KBM-7 (cell line): ENCODE data around the gene KIF16B.
A peak's percentile ranks its signal among the peaks of the same experiment; 100 is the strongest.
"Not testable (repeated sequence)": the region's sequence is repeated elsewhere in the genome, so short reads cannot be mapped to it uniquely, and the experiment has no call there.

Source experiments
- DNase-seq: peaks from one replicate; pipeline ENCODE4 v3.0.0-alpha.2; 2015
- in situ Hi-C: fragments of 300-500 bp; cut with MboI; formaldehyde crosslinking; loops from 2 replicates; pipeline ENCODE4 v1.14.3; 2020; ENCODE audit warnings: low sequenced_read_pairs, low pct_unique_long_range_greater_than_20kb, mixed read lengths

The KIF16B gene

DNA sequence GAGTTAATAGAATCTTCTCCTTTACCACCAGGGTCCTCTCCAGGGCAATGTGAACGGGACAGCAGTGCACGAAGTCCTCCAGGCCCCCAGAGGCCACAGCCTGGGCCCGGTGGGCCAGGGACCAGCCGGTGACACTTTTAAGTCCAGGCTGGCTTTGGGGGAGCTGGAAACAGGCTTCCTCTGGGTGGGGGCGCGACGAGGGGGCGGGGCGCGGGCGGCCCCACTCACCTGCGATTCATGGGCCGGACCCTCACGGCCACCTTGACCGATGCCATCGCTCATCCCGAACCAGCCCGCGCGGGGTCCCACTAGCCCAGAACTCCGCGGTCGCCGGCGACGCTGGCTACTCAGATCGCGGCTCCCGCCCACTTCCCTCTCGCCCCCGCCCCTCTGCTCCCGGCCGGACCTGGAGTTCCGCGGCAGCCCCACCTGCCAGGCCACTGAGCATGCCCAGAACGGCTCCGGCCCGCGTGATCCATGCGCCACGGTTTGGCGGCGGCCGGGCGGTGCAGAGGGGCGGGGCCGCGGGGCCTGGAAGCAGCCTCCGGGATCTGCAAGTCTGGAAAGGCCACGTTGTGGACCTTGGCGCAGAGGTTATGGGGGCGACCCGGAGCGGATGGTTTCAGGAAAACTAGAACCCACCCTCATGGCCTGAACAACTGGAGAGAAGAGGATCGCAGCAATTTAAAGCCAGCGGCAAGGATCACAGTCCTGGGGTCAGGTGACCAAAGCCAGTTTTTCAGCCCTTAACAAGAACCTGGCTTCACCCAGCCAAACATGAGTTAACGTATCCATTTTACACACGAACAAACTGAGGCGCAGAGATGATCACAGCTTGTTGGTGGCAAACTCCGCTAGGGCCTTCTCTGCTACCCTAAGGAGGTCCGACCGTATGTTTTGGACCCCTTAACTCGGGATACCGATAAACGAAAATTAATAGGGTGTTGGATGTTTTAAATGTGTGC lies at the start of gene KIF16B:
KIF16B (minus strand) TSS at position 448 of the 965 bp plus-strand sequence; CDS start at position 275, 173 bp downstream.
- in situ Hi-C loops, result no loop called here
- peak; percentile 93 for DNase-seq

DNA sequence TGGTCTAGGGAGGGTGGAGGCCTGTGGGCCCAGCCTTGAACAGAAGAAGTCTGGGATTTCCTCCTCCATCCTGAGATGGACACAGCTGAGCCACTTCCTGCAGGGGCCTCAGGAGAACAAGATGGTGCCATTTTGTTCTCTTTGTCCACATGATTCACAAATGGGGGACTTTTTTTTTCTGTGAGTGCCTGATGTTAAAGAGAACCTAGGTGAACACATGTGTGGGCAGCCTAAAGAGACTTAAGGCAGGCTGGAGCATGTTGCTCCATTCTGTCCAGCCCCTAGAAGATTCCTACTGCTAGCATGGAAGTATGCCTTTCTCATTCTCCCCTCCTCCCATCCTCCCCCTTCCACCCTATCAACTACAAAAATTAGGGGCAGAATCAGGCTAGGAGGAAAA lies 49.3 kb upstream of the KIF16B start:
- in situ Hi-C loops, result no loop called here
- no peak for DNase-seq

DNA sequence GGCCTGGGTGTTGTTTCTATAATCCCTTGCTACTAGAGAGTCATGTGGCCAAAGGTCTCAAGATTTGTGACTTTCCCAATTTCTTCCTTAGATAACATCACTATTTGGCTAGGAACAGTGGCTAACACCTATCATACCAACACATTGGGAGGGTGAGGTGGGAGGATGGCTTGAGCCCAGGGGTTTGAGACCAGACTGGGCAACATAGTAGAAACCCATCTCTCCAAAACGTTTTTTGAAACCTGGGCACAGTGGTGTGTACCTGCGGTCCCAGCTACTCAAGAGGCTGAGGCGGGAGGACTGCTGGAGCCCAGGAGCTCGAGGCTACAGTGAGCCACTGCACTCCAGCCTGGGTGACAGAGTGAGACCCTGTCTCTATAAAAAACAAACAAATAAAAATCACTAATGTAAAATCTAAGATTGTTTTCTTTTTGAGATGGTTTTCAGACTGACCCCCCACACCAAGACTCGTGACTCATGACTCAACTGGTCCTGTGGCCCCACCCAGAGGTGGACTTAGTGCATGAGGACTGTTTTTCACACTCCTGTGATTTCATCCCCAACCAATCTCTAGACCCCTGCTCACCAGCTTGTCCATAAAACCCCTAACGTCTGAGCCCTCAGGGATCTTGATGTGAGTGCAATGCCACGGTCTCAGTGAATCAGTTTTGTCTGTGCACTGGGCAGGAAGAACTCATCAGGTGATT lies 48.3 kb upstream of the KIF16B start:
- no peak for DNase-seq
- in situ Hi-C loops, result no loop called here

DNA sequence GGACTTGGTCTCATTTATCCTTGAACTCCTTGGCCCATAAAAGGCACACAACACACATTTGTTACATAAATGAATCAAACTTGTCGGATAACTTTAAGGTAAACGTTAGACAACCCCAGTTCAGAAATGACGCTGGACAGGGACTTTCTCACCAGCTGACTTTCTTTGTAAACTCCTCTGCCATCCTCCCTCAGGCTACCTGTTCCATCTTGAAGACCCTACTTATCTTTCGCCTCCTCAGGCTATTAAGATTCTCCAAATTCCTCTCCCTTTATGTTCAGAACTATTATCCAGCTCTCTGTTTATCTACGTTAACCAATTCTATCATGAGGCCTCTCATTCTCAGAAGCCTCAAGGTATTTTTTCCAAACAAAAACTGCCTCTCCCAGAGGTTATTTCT lies 47.7 kb upstream of the KIF16B start:
- DNase-seq, result no peak

DNA sequence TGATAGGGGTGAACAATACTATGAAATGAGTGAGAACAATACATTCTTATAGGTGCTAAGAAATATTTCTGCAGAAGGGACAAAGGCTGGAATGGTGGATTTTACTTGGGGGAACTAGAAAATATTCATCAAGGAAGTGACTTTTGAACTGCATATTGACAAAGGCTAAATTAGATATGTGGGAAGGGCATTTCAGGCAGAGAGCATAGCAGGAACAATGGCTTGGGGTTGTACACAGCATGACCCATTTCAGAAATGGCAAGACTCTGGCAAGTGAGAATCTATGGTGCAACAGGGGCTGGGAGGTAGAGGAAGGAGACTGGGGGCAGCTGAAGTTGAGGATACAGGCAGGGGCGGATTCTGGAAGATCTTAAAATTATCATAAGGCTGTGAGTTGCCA lies 46.7 kb upstream of the KIF16B start:
- no peak for DNase-seq
- in situ Hi-C loops, result no loop called here

More for the DNA sequence above, 47.7 kb upstream of the KIF16B start:
- in situ Hi-C loops, result no loop called here

DNA sequence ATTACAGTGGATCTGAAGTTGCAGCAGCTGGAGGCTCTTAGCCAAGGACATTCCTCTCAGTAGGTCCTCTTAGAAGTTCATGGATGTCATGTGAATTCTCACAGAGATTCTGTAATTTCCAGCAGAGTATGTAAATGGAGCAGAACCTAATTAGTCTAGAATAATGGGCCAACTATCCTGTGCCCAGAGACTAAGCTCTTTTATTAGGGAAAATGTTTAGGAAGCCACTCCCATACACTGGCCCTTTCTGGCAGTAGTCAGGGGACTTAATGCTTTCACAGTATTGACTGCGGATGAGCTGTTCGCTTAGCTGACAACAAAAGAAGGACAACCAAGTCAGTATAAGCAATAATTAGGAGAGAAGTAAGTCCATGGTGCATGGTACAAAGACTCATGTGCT lies 43.8 kb upstream of the KIF16B start:
- in situ Hi-C loops, result no loop called here
- no peak for DNase-seq

DNA sequence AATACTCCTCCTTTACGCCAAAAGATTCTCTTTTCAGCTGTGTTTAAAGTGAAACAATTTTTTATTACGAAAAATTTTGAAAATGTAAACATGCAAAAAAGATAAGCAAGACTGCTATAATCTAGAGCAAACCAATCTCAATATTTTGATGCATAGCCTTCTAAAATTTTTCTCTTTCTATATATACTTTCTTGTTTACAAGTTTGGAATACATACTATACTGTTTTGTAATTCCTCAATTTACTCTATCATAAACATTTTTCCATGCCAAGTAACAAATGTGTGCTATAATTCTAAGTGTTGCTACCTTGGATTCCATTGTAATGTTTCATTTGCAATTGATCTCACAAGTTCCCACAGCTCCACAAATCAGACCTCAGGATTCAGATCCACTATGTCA lies 43.1 kb upstream of the KIF16B start:
- in situ Hi-C loops, result no loop called here
- DNase-seq, result no peak

GRCh38 chr20:16615199-16615598 lies 42.0 kb upstream of the KIF16B start:
- in situ Hi-C loops, result no loop called here
- DNase-seq, result no peak

DNA sequence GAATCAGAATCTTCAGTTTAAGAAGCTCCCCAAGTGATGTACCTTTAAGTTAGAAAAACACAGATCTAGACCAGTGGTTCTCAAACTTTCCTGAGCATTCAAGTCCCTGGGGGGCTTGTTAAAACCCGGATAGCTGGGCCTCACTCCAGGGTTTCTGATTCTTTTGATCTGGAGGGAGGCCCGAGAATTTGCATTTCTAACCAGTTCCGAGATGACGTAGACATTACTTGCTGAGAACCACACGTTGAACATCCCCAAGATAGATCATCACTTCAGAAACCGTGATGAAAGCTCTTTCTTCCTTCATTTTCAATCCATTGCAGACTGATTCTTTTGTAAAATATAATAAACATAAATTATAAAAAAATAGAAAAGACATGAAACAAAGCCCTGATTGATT lies 40.7 kb upstream of the KIF16B start:
- in situ Hi-C loops, result no loop called here
- no peak for DNase-seq

DNA sequence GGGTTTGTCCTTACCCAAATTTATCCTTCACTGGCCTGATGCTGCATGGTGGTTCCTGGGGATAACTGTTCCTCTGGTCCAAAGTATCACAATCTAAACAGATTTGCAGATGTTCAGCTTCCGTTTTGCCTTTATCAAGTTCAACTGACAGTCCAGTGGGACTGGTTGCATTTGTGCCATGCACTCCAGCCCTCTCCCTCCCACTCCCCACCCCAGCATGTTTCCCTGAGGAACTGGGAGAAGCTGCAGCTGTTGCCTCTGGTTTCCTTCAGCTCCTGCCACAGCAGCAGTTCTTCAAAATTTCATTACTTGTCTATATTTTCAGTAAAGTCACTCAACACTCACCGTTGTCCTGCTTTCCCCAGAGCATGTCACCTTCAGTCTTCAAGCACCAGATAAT lies 39.5 kb upstream of the KIF16B start:
- in situ Hi-C loops, result no loop called here
- DNase-seq, result no peak

- in situ Hi-C loops, result no loop called here
Observed at GRCh38 chr20:16611817-16612216, 38.6 kb upstream of the KIF16B start.

GRCh38 chr20:16609066-16609465 lies 35.8 kb upstream of the KIF16B start:
- in situ Hi-C loops, result no loop called here
- no peak for DNase-seq

More at GRCh38 chr20:16611817-16612216, 38.6 kb upstream of the KIF16B start:
- no peak for DNase-seq

- in situ Hi-C loops, result no loop called here
- DNase-seq, result no peak
Observed at GRCh38 chr20:16608277-16608650, 35.0 kb upstream of the KIF16B start.

- in situ Hi-C loops, result no loop called here
- DNase-seq, result no peak
Observed at GRCh38 chr20:16607364-16608276, 34.4 kb upstream of the KIF16B start.

- no peak for DNase-seq
- in situ Hi-C loops, result no loop called here
Observed at GRCh38 chr20:16606468-16607070, 33.3 kb upstream of the KIF16B start.

DNA sequence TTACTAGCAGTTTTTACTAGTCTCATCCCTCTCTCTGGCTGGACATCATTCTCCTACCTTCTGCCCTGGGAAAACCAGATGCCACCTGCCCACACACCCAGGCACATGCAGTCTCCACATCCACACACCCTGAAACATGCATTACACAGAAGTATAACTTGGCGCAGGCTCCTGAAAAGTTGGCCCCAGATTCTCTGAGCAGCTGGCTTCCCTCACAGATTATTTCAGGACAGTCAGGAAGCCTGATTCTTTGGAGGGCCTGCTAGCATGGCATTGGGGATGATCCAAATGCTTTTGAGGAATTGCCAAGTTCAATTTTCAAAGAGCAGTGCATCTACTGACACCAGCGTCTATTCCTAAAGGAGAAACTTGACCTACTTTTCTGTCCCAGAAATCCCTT lies 27.8 kb upstream of the KIF16B start:
- DNase-seq, result no peak
- in situ Hi-C loops, result no loop called here

GRCh38 chr20:16599257-16599656 lies 26.0 kb upstream of the KIF16B start:
- in situ Hi-C loops, result no loop called here
- no peak for DNase-seq

GRCh38 chr20:16596991-16597390 lies 23.7 kb upstream of the KIF16B start:
- in situ Hi-C loops, result no loop called here
- no peak for DNase-seq

DNA sequence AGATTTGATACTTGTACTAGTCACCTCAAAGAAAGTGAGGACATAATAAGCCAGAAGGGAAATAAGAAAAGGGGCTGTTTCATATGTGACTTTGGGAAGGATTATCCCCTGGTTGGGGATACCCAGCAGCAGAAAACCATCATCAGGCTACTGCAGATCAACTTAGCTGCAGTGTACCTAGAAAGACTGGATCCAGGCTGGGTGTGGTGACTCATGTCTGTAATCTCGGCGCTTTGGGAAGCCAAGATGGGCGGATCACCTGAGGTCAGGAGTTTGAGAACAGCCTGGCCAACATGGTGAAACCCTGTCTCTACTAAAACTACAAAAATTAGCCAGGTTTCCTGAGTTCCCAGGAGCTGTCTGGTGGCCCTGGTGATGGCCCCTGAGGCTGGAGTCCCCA lies 23.2 kb upstream of the KIF16B start:
- in situ Hi-C loops, DNase-seq: not testable (repeated sequence)
